ENCODE measurements around the gene CDKN2D. TPM values are rescaled to one million over a fixed set of nuclear protein-coding genes. Genes with fewer than 3 reads are reported as not detected.

Gene CDKN2D
- total RNA-seq, 2 experiments from 2014 or later: 22.4 to 26.6 TPM

- Histone ChIP-seq H3K4me2 (ENCODE audit: low read length) (no peak within 1 kb of the TSS), H3K4me3 (ENCODE audit: low read depth, low read length, poor library complexity, severe bottlenecking) (no peak within 1 kb of the TSS), H3K27ac (ENCODE audit: low read depth, low read length, poor library complexity, severe bottlenecking) (no peak within 1 kb of the TSS), H3K9me3 (ENCODE audit: low read length) (no peaks in the 10 kb centered on the region), H3K4me1 (ENCODE audit: insufficient read depth, low read length, poor library complexity, severe bottlenecking) (peaks cover 28% of the 10 kb centered on the region), H4K20me1 (ENCODE audit: insufficient read depth, low read length) (no peaks in the 10 kb centered on the region), H2AFZ (ENCODE audit: low read length) (no peak within 1 kb of the TSS), H3K9me2 (ENCODE audit: insufficient read depth, low read length) (no peaks in the 10 kb centered on the region), H3K36me3 (ENCODE audit: insufficient read depth, low read length) (no peaks in the 10 kb centered on the region), H3K79me2 (ENCODE audit: insufficient read depth, low read depth, low read length) (no peaks in the 10 kb centered on the region)
- intact Hi-C loops (cut with micrococcal nuclease; ENCODE audit: unreplicated experiment): no loop called here
- BruUV-seq (replicated peaks): no TSS peak
- TF ChIP-seq CTCF (conservative IDR thresholded peaks at IDR 0.05; ENCODE audit: low read length): no peak
- no peak for TF ChIP-seq EZH2phosphoT487 (IDR thresholded peaks at IDR 0.05; ENCODE audit: borderline replicate concordance, low read depth, low read length)
- CTCF ChIA-PET (ENCODE audit: unreplicated experiment): no interaction called here
- no peak for DNase-seq (ENCODE audit: low spot score)
- POLR2A ChIA-PET: no interaction called here
Observed at GRCh38 chr19:10587022-10587838, 18.5 kb upstream of the CDKN2D start, which contains the start of gene AP1M2. TSS of gene AP1M2 (minus strand) at chr19:10587312. CDS start at chr19:10587231, 81 bp downstream.

- no peak for DNase-seq (ENCODE audit: low spot score)
- TF ChIP-seq EZH2phosphoT487 (IDR thresholded peaks at IDR 0.05; ENCODE audit: borderline replicate concordance, low read depth, low read length) (no peak), CTCF (conservative IDR thresholded peaks at IDR 0.05; ENCODE audit: low read length) (no peak)
- H3K36me3 ChIP-seq (ENCODE audit: insufficient read depth, low read length): no peaks in the 10 kb centered on the region
- peaks cover 28% of the 10 kb centered on the region for H3K4me1 ChIP-seq (ENCODE audit: insufficient read depth, low read length, poor library complexity, severe bottlenecking)
- H2AFZ ChIP-seq (ENCODE audit: low read length): no peak overlapping the region
- intact Hi-C loops (cut with micrococcal nuclease; ENCODE audit: unreplicated experiment): no loop called here
- no peaks in the 10 kb centered on the region for H3K9me3 ChIP-seq (ENCODE audit: low read length)
- H3K27ac ChIP-seq (ENCODE audit: low read depth, low read length, poor library complexity, severe bottlenecking): no peak overlapping the region
- BruUV-seq (replicated peaks): no TSS peak
- no peak overlapping the region for H3K4me3 ChIP-seq (ENCODE audit: low read depth, low read length, poor library complexity, severe bottlenecking)
- H3K9me2 ChIP-seq (ENCODE audit: insufficient read depth, low read length): no peaks in the 10 kb centered on the region
- CTCF ChIA-PET (ENCODE audit: unreplicated experiment): no interaction called here
- H3K79me2 ChIP-seq (ENCODE audit: insufficient read depth, low read depth, low read length): no peaks in the 10 kb centered on the region
- H3K4me2 ChIP-seq (ENCODE audit: low read length): no peak overlapping the region
- H4K20me1 ChIP-seq (ENCODE audit: insufficient read depth, low read length): no peaks in the 10 kb centered on the region
- POLR2A ChIA-PET: no interaction called here
Observed at GRCh38 chr19:10586396-10586795, 17.6 kb upstream of the CDKN2D start.
